Stimulated activated CD4-positive, alpha-beta T cell treated with anti-CD3 and anti-CD28 coated beads, TNF-alpha, amount 100 ng/mL, for 48 hours (primary cell): Measurements from ENCODE around the gene FER.

Experiments used
- DNase-seq, 3 donors: peaks; one replicate each; pipeline ENCODE4 v3.0.0-alpha.2; 2020; ENCODE audit warnings: low read depth in 3 of 3

FER gene

DNA sequence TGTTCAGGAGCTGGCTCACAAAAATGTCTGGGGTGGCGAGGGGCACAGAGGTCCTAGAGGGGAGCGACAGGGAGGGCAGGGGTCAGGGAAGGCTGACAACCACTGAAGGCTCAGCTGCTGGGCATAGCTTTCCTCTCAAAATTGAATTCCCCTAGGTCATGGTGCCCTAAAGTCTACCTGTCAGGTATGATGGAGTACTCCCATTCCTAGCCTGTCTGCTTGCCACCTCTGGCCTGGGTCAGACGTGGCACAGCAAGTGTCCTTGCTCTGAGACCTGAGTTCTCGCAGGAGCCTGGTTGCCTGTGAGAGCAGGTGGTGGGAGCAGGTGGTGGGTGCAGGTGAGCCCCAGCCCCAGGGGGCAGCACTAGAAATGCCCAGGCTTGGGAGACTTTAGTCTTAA lies 486.7 kb downstream of the FER start:
- DNase-seq = no peak

DNA sequence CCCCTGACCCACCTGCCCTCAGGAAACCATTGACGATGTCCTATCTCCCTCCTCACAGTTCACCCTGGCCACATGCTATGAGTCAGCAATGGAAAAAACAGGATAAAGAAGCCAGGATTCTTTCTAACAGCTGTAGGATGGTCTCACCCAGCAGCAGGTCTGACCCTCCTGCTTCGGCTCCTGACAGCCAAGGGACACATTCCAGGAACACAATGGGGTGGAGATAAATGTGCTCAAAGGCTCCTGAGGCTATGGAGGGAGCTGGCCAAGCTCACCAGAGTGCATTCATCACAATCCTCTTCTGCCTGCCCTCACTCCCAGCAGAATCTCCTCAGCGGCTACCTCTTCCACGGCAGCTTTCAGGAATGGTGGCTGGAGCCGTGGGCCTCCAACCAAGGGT lies 491.8 kb downstream of the FER start:
- DNase-seq = no peak

DNA sequence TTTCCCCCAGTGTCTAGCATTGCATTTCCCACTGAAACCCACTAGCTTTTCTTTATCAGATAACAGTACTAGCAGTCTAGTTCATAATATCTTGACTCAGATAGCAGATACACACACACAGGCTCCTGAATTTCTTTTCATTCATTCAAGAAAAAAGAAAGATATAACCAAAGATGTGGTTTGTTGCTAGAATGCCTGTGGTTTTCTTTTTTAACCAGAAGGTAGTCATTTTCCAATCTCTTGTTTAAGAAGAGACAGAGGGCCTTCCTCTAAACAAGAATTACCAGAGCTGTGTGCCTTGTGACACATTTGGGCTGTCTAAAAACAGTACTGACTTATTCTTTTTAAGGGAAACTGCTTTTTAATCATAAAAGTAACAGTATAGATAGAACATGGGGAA lies 494.8 kb downstream of the FER start:
- DNase-seq = no peak

DNA sequence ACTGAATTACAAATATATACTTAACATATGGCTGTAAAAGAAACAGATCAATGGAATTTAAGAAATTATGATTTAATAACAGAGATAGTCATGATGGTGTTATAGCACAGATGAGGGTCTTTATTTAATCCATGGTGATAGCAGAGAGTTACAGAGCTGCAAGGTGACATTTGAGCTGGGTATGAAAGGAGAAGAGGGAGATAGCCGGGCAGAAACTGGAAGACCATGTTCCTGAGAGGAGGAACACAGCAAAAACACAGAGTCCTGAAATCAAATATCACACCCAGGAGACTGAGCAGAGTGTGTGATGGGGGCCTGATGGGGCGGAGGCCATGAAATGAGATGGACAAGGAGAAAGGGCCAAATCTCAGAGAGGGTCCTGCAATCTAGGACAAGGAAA lies 498.7 kb downstream of the FER start:
- no peak for DNase-seq
